Fibroblast of skin of scalp (primary cell): ENCODE measurements around the gene RGS9BP.
A peak's percentile ranks its signal among the peaks of the same experiment; 100 is the strongest.
"Not testable (repeated sequence)": the region's sequence is repeated elsewhere in the genome, so short reads cannot be mapped to it uniquely, and the experiment has no call there.

ENCODE experiments used
- DNase-seq: peaks from one replicate; pipeline ENCODE4 v3.0.0-alpha.2; 2013

Gene RGS9BP

DNA sequence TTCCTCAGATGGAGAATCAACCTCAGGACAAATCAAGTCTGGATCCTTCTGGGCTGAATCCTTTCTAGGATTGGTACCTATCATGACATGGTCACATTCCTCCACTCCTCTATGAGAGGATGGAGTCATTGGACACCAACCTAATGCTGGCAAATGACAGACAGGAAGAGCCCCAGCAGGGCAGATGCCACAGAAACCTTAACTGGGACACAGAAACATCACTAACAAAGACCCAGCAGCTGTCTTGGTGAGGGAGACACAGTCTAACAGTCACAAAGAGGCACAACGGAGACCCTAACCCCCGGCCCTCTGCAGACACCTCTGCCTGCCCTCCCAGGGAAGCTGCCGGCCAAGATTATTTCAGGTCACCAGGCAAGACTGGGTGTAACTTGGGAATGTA lies 2.8 kb upstream of the RGS9BP start:
- no peak for DNase-seq

DNA sequence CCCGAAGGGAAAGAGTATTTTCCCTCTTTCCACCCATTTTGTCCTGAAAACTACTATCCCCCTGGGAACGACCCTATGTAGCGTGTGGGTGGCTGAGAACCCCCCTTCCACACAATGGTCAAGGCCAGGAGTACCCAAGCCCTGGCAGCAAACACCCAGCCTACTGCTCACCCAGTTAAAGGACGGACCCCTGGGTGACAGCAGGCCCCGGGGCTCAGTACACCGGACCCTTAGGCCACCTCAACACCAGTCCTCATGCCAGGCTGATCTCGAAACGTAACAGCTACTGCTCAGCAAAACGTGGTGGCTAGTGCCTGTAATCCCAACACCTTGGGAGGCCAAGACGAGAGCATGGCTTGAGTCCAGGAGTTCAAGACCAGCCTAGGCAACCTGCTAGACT lies 2.1 kb upstream of the RGS9BP start:
- no peak for DNase-seq

DNA sequence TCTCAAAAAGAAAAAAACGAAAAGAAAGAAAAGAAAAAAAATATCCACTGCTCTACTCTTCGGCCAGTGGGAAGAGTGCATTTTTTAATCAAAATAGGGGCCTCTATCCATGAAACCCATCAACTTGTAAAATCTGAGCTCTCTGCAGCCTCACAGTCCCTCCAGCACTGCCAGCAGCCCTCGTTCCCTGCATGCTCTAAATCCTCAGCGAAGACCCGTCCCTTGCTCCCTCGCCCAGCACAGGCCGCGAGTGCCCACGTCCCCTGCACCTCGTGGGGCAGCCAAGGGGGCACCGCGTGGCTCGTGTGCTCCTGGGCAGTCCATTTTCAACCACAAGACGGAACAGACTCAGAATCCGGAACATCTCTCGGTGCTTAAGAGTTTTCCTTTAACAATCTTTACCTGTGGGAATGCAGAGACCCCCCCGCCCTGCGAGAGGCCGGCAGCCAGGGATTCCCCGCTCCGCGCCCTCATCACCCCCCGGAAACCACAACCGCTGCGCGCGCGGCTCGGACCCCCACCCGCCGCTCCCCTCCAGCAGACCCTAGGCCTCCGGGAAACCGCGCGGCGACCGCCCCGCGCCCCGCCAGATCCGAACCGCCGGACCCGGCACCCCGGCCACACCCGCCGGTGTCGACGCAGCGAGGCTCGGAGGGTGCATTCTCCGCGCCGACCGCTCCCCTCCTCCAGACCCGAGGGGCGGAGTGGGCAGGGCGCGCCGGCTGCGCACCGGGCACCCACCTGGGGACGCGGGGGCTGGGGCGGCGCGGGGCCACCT lies 1.3 kb upstream of the RGS9BP start:
- DNase-seq: no peak

DNA sequence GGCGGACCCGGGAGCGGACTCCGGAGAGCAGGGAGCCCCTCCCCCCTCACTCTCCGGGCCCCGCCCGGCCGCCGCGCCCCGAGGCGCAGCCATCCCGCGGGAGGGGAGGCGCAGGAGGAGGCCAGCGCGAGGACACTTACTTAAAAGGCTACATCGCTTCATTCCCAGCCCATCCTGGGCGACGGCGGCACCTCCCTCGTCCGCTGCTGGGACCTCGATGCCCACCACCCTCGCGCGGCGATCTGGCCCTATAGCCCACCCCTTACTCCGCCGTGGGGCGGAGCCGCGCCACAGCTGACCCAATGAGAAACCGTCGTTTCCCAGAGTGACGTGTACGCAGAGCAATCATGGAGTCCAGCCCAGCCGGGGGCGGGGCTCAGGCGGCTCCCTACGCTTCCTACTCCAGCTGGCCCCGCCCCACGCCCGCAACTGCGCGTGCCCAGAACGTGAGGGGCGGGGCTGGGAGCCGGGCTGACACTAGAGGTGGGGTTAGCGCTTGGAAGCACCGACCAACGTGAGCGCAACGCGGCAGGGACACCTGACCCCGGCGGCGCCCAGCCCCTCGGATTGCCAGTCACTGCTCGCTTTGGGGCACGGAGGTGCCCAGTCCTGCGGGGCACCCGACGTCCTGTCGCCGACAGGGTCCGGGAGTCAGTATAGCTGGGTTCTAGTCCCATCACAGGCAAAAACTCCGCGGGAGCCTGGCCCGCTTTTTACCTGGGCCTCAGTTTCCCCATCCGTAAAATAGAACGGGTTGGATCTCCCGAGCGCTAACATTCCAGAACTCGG lies 523 bp upstream of the RGS9BP start, which contains the start of gene ANKRD27:
Gene ANKRD27 (minus strand): TSS at position 250 of the 789 bp plus-strand sequence. CDS start 16,165 bp downstream, outside the sequence.
- peak; percentile 98 for DNase-seq

DNA sequence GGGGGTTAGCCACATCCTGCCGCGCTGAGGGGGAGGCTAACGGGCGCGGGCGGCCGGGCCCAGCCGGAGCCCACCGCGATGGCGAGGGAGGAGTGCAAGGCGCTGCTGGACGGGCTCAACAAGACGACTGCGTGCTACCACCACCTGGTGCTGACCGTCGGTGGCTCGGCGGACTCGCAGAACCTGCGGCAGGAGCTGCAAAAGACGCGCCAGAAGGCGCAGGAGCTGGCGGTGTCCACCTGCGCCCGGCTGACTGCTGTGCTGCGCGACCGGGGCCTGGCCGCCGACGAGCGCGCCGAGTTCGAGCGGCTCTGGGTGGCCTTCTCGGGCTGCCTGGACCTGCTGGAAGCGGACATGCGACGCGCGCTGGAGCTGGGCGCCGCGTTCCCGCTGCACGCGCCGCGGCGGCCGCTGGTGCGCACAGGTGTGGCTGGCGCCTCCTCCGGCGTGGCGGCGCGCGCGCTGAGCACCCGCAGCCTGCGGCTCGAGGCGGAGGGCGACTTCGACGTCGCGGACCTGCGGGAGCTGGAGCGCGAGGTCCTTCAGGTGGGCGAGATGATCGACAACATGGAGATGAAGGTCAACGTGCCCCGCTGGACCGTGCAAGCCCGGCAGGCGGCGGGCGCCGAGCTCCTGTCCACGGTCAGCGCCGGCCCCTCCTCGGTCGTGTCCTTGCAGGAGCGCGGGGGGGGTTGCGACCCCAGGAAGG lies 692 bp downstream of the RGS9BP start:
- no peak for DNase-seq

DNA sequence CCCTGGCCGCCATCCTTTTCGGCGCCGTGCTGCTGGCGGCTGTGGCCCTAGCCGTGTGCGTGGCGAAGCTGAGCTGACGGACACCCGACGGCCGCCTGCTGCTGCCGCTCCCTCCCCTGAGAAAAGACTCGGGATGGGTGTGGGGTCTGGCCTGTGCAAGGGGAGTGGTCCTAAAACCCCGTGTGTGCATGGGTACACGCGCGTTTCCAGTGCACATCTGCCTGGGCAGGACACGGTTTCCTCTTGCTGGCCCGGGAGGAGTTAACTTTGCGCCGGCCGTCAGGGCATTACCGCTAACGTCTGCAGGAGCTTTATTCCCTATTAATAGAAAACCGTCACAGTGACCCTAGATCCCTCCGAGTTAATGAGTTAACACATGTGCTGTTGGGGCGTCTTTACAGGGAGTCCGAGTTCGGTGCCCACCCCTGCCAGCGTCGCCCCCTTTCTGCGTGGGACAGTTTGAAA lies 1.3 kb downstream of the RGS9BP start:
- no peak for DNase-seq

DNA sequence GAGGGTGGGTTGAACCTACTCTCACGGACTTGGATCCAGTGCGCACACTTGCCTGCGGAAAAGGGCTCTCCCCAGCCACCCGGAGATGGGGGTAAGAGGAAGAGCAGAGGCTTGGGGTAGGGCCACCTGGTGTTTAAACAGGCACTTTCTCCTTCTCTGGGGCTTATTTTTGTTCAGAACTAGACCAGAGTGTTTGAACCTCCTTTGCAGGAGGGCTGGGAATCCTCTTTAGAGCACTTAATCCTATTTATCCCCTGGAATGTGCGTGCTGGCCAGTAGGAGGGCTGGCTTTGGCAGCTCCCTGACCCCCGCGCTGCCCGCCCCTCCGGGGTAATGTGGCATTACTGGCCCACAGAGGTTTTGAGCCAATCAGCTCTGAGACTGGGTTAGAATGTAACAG lies 2.0 kb downstream of the RGS9BP start:
- no peak for DNase-seq

DNA sequence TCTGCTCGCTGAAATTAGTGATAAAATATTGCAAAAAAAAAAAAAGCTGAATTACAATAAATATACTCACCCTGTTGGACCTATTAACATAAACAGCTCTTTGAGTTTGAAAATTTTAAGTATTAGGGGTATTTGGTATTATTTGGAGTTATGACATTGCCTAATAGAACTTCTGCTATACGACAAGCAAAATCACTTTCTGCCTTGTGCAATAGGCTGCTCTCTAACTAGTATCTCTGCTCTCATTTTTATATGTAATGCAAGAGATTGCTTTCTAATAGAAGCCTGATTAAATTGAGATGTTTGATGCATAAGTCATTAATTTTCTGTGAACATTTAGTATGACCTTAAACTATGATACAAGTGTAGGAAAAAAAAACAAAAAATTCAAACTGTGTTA lies 5.3 kb downstream of the RGS9BP start:
- no peak for DNase-seq

DNA sequence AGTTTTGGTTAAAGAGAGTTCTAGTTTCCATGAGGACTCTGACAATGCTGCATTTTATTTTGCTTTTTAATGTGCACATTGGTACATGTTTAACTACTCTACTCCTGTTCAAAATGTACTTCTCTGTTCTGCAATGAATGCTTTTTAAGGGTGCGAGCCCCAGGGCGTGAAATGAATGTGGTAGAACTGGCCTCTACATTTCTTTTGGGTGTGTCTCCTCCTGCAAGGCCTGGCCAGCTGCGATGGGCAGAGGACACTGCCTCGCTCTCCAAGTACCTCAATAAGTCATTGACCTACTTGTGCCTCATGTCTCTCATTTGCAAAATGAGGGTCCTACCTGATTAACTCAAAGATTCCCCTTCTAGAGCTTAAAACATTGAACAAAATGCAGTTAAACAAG lies 6.7 kb downstream of the RGS9BP start:
- no peak for DNase-seq

DNA sequence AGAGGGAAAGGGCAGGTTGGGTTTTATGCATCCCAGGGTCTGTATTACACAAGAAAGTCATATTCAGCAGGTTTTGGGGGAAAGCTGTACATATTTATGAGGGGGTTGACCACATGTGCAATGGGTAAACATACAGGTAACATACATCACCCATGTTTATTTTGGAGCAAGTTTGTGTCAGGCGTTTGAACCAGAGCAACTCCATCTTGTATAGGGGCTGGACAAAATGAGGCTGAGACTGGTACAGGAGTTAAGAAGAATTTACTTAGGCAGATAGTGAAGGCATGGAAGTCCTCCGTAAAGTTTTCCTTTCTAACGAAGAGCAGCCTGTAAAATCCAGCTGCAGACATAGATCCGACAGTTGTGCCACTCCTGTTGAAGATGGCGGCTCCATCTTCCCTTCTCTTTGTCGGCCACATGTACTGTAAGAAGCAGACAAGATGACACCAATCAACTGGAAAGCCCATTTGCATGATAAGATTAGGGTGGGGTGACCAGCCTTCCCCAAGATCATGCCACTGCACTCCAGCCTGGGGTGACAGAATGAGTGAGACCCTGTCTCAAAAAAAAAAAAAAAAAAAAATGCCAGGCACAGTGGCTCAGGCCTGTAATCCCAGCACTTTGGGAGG lies 11.3 kb downstream of the RGS9BP start:
- DNase-seq: no peak

DNA sequence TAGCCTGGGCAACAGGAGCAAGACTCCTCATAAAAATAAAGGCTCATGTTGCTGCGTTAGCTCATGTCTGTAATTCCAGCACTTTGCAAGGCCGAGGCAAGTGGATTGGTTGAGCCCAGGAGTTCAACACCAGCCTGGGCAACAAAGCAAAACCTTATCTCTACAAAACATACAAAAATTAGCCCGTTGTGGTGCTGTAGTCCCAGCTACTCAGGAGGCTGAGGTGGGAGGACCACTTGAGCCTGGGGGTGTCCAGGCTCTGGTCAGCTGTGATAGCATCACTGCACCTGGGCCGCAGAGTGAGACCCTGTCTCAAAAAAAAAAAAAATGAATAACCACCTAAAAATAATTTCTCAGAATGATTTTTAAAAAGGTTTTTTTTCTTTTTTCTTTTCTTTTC lies 12.0 kb downstream of the RGS9BP start:
- DNase-seq: no peak

DNA sequence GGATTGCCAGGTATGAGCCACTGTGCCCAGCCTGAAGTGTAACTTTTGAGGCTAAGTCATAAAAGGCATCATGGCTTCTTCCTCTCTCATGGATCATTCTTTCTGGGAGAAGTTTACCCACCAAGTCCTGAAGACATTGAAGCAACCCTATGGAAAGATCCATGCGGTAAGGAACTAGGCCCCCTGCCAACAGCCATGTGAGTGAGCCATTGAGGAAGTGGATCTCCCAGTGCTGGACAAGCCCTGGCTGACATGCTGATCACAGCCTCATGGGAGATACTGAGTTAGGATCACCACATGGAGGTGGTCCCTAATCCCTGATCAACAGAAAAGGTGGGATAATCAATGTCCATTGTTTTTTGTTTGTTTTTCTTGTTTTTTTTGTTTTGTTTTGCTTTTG lies 12.7 kb downstream of the RGS9BP start:
- no peak for DNase-seq

DNA sequence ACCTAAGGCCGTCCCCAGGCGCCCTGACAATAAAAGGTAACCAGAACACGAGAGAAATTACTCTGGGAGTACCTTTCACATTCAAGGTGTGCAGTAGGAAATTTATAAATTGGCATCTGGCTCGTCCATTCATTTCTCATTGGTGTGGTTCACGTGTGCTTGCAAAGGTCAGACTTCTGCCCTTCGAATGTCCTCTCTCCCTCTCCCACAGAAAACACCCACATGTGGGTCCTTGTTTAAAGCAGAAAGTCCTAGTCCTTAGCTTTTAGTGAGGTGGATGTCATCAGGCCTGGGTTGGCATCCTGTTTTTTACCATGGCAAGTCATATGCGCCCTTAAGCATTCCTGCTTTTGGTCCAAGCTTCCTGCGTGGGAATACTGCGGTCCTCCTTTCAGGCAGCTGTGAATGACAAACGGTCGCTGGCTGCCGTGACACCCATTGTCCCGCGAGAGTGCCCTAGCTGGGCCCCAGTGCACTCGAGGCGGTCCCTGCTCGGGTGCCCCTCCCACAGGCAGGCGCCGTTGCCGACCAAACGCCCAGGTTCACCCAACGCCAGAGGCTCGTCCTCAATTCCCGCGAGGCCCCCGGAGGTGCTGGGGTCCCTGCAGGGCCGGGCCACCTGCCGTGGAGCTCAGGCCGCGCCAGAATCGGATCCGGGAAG lies 15.8 kb downstream of the RGS9BP start, which contains the start of gene NUDT19:
Gene NUDT19 (plus strand): TSS at position 531 of the 661 bp plus-strand sequence. CDS start 140 bp downstream, outside the sequence.
- peak; percentile 86 for DNase-seq

DNA sequence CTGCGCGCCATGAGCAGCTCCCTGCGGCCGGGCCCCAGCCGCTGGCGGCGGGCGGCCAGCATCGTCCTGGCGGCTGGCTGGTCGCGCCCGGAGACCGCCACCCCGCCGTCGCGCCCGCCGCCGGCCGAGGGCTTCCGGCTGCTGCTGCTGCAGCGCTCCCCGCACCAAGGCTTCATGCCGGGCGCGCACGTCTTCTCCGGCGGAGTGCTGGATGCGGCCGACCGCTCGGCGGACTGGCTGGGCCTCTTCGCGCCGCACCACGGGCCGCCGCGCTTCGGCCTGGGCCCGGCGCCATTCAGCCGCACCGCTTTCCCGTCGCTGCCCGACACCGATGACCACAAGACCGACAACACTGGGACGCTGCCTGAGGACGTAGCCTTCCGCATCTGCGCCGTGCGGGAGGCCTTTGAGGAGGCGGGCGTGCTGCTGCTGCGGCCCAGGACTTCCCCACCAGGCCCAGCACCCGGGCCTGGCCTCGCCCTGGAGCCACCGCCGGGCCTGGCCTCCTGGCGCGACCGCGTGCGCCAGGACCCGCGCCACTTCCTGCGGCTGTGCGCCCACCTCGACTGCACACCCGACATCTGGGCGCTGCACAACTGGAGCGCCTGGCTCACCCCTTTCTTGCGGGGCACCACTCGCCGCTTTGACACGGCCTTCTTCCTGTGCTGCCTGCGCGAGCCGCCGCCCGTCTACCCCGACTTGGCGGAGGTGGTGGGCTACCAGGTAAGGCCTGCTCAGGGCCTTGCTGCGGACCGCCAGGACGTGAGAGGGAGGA lies 16.5 kb downstream of the RGS9BP start:
- DNase-seq: peak; percentile 65

DNA sequence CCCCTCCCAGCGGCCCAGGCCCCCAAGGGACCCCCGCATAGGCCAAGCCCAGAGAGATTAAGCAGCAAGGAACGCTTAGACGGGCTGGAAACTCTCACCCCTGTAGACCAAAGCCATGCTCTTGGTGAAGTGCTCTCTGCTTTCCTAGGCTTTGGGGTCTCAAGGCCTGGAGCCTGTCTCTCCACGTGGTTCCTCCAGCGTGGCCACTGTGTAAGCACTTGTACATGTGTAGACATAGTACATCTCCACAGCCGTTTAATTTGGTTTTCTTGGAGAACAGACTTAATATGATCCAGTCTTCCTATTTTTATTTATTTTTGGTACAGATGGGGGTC lies 17.0 kb downstream of the RGS9BP start:
- no peak for DNase-seq

DNA sequence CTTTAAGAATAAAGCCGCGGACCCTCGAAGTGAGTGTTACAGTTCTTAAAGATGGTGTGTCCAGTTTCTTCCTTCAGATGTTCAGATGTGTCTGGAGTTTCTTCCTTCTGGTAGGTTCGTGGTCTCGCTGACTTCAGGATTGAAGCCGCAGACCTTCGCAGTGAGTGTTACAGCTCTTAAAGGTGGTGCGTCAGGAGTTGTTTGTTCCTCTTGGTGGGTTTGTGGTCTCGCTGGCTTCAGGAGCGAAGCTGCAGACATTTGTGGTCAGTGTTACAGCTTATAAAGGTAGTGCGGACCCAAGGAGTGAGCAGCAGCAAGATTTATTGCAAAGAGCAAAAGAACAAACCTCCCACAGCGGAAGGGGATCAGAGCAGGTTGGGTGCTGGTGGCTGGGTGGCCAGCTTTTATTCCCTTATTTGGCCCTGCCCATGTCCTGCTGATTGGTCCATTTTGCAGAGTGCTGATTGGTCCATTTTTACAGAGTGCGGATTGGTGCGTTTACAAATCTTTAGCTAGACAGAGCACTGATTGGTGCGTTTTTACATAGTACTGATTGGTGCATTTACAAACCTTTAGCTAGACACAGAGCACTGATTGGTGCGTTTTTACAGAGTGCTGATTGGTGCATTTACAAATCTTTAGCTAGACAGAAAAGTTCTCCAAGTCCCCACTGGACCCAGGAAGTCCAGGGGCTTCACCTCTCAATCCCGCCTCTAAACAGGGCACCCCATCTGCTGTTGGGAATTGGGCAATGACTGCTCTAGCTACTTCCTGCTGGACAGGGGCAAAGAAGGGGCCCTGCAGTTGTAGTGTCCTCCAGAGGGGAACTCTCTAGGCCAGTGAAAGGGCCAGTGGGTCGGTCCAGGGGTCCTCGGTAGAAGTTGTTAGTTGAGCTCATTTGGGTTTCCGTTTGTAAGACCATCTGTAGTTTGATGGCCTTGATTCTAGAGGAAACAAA lies 17.8 kb downstream of the RGS9BP start:
- DNase-seq: not testable (repeated sequence)

DNA sequence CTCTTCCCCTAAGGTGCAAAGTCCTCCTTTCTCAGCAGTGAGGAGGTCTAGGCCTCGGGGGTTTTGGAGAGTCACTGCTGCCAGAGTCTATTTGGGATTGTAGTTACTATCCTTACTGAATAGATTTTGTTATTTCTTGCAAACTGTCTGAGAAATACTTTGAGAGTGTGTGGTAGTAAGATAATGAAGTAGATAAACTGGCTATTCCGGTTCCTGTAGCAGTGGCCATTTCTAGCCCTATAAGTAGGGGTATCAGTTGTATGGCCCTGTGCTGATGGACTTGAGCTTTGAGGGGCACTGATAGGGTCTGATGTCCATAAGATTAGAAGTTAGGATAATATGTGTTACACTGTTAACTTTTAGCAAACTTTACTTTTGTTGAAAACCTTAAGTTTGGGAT lies 18.7 kb downstream of the RGS9BP start:
- not testable (repeated sequence) for DNase-seq

DNA sequence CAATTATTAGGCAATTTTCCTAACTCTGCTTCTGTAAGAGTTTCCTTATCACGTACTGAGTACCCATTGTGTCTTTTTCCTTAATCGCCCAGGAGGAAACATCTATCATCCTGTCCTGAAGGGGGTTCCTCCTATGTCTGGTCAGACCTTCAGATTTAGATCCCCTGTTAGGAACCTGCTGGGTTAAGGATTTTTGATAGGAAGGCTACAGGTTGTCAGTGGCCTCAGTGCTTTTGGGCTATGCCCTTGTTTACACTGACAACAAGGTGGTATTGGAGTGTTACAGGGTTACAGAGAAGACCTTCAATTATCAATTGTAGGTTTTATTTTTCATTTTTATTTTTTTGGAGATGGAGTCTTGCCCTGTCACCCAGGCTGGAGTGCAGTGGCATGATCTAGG lies 19.2 kb downstream of the RGS9BP start:
- DNase-seq: not testable (repeated sequence)

DNA sequence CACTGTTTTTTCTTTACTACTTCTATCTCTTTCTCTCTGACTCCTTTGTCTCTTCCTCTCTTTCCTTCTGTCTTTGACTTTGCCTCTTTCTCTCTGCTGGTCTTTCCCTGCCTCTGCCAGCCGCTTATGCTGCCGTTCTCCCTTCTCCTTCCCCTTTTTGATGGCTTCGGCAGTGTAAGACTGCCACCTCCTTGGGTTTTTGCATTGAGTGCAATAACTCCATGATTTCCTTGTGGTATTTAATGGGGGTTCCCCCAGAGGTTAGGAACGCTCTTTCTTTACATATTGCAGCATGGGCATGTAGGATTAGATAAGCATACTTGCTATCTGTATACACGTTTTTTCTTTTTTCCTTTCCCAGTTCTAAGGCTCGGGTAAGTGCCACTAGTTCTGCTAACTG lies 19.9 kb downstream of the RGS9BP start:
- DNase-seq: not testable (repeated sequence)

DNA sequence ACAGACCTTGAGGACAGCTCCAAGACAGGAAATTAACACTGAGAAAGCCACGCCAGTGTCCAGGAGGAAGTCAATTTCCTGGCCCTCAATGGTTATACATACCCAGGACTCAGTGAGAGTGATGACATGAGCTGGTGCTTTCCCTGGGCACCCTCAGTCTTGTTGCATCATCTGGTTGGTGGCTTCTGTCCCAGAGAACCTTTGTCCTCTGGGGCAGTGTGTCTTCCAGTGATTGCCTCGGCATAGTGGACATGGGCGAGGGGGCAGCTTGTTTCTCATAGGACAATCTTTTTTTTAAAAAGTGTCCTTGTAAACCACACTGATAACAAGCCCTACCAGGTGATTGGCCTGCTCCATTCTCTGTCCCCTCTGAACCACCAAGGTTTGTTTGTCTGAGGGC lies 21.1 kb downstream of the RGS9BP start:
- not testable (repeated sequence) for DNase-seq
